HepG2 (cell line): ENCODE data around the gene ZNF274.
A peak's percentile ranks its signal among the peaks of the same experiment; 100 is the strongest.

Experiments used
- CTCF ChIP-seq: sonication (generic); formaldehyde crosslinking; IDR thresholded peaks from 2 replicates; pipeline ENCODE4 v1.5.0; 2020; ENCODE audit warnings: mild to moderate bottlenecking, missing genetic modification reagents, moderate library complexity
- ETV6 ChIP-seq: sonication (generic); formaldehyde crosslinking; conservative IDR thresholded peaks from 2 replicates; pipeline ENCODE4 v1.4.0; 2020; ENCODE audit warnings: missing genetic modification reagents
- JARID2 ChIP-seq: sonication (generic); formaldehyde crosslinking; IDR thresholded peaks from 2 replicates; pipeline ENCODE4 v1.8.1; 2023; ENCODE audit warnings: missing genetic modification reagents, inconsistent platforms; ENCODE audit not compliant: insufficient replicate concordance
- LCORL ChIP-seq, 2 experiments: fragments of 450-650 bp in 1 of 2; sonication (generic) in 1 of 2; formaldehyde crosslinking in 1 of 2; IDR thresholded peaks; 2 replicates each; pipeline versions ENCODE4 v1.5.0 to v1.6.1; 2017 to 2020; ENCODE audit warnings: antibody characterized with exemption in 1 of 2, missing genetic modification reagents in 1 of 2
- POLR2AphosphoS5 ChIP-seq: IDR thresholded peaks from 2 replicates; pipeline ENCODE4 v1.6.1; 2012; ENCODE audit warnings: low read depth, low read length
- SIN3A ChIP-seq: IDR thresholded peaks from 2 replicates; pipeline ENCODE4 v1.6.1; 2011; ENCODE audit warnings: low read depth, mild to moderate bottlenecking, control low read depth, low read length, borderline replicate concordance
- SUZ12 ChIP-seq: fragments of 150-350 bp; IDR thresholded peaks from 2 replicates; pipeline ENCODE4 v1.6.1; 2014; ENCODE audit warnings: low read depth, low read length
- TCF7 ChIP-seq: sonication (generic); IDR thresholded peaks from 2 replicates; pipeline ENCODE4 v1.6.1; 2016; ENCODE audit warnings: antibody characterized with exemption, low read depth
- ZNF713 ChIP-seq: sonication (generic); formaldehyde crosslinking; IDR thresholded peaks from 2 replicates; pipeline ENCODE4 v1.4.0; 2020; ENCODE audit warnings: mild to moderate bottlenecking, missing genetic modification reagents

- no peak for TF ChIP-seq ETV6 (CRISPR knock-in tag)
- TF ChIP-seq JARID2: no peak
- no peak for TF ChIP-seq SUZ12
- no peak for TF ChIP-seq SIN3A
- TF ChIP-seq ZNF713 (CRISPR knock-in tag): no peak
- peak; percentile 43 for TF ChIP-seq CTCF (CRISPR knock-in tag)
- no peak for TF ChIP-seq POLR2AphosphoS5
- no peak for TF ChIP-seq LCORL (IDR thresholded peaks at IDR 0.05)
- no peak for TF ChIP-seq LCORL (CRISPR knock-in tag; IDR thresholded peaks at IDR 0.05)
- no peak for TF ChIP-seq TCF7
Observed at GRCh38 chr19:58229255-58229639, 46.4 kb downstream of the ZNF274 start.
